Keratinocyte (primary cell): ENCODE results near the gene MADD. TPM values are rescaled to one million over a fixed set of nuclear protein-coding genes. Genes with fewer than 3 reads are reported as not detected.
"Not testable (repeated sequence)": the region's sequence is repeated elsewhere in the genome, so short reads cannot be mapped to it uniquely, and the experiment has no call there.

Source experiments
- DNase-seq: peaks from one replicate; pipeline ENCODE4 v3.0.0-alpha.2; 2011; ENCODE audit warnings: low read depth, missing footprints, low spot score
- FAIRE-seq: peaks from 2 replicates; lab custom pipeline; 2011; peaks lifted over from hg19 to GRCh38; lab: Jason Lieb, UNC
- H2AFZ ChIP-seq: 2 replicates; pipeline ENCODE4 v1.6.0; 2012; ENCODE audit warnings: low read length, control low read depth, inconsistent platforms; ENCODE audit not compliant: control insufficient read depth
- H3K27ac ChIP-seq: 2 replicates; pipeline ENCODE4 v1.5.1; 2011; ENCODE audit warnings: low read length; ENCODE audit not compliant: control insufficient read depth, insufficient read depth
- H3K27me3 ChIP-seq: 3 replicates; pipeline ENCODE4 v1.6.0; 2011; ENCODE audit warnings: low read length; ENCODE audit not compliant: control insufficient read depth, insufficient read depth; ENCODE audit errors: extremely low read depth
- H3K36me3 ChIP-seq, 2 experiments: 2 replicates in 1 of 2; 3 replicates in 1 of 2; pipeline ENCODE4 v1.5.1; 2011; ENCODE audit warnings: low read length in 2 of 2, mild to moderate bottlenecking in 1 of 2; ENCODE audit not compliant: control insufficient read depth in 2 of 2, insufficient read depth in 2 of 2; ENCODE audit errors: extremely low read depth in 1 of 2
- H3K4me1 ChIP-seq: 3 replicates; pipeline ENCODE4 v1.5.1; 2011; ENCODE audit warnings: low read length; ENCODE audit not compliant: control insufficient read depth, insufficient read depth; ENCODE audit errors: extremely low read depth
- H3K4me2 ChIP-seq: 3 replicates; pipeline ENCODE4 v1.6.0; 2011; ENCODE audit warnings: low read depth, low read length; ENCODE audit not compliant: control insufficient read depth, insufficient read depth; ENCODE audit errors: extremely low read depth
- H3K4me3 ChIP-seq, 3 experiments: fragments of 200-600 bp in 1 of 3; sonication (generic) in 1 of 3; 2 replicates in 2 of 3; 3 replicates in 1 of 3; pipeline ENCODE4 v1.5.1; 2011 to 2016; ENCODE audit warnings: low read length in 3 of 3, mild to moderate bottlenecking in 3 of 3, control low read depth in 2 of 3, inconsistent platforms in 1 of 3, low read depth in 1 of 3, mixed read lengths in 1 of 3, mixed run types in 1 of 3, moderate library complexity in 1 of 3; ENCODE audit not compliant: control insufficient read depth in 2 of 3, insufficient read depth in 2 of 3; ENCODE audit errors: extremely low read depth in 1 of 3
- H3K79me2 ChIP-seq: 2 replicates; pipeline ENCODE4 v1.6.0; 2012; ENCODE audit warnings: low read length; ENCODE audit not compliant: control insufficient read depth, insufficient read depth
- H3K9ac ChIP-seq: 3 replicates; pipeline ENCODE4 v1.6.0; 2011; ENCODE audit warnings: low read length; ENCODE audit not compliant: control insufficient read depth, insufficient read depth; ENCODE audit errors: extremely low read depth
- H3K9me1 ChIP-seq: 3 replicates; pipeline ENCODE4 v1.6.0; 2011; ENCODE audit warnings: low read length; ENCODE audit not compliant: control insufficient read depth, insufficient read depth; ENCODE audit errors: extremely low read depth
- H3K9me3 ChIP-seq: 2 replicates; pipeline ENCODE4 v1.5.1; 2012; ENCODE audit warnings: low read depth, low read length; ENCODE audit not compliant: control insufficient read depth
- H4K20me1 ChIP-seq: 3 replicates; pipeline ENCODE4 v1.6.0; 2011; ENCODE audit warnings: low read length; ENCODE audit not compliant: control insufficient read depth, insufficient read depth; ENCODE audit errors: extremely low read depth
- EZH2 ChIP-seq: IDR thresholded peaks from one replicate; pipeline ENCODE4 v1.6.1; 2012; ENCODE audit warnings: inconsistent platforms, mild to moderate bottlenecking, low read length, moderate library complexity
- dilution Hi-C: fragments of 300-500 bp; cut with MboI; formaldehyde crosslinking; loops from one replicate; pipeline ENCODE4 v1.7.0; 2020; ENCODE audit warnings: low sequenced_read_pairs; ENCODE audit not compliant: extremely low pct_ligation_motif_present
- polyA plus RNA-seq, 5 experiments: library from polyadenylated mRNA; depleted of rRNA in 3 of 5; stranded (reverse) in 3 of 5; stranded (forward) in 1 of 5; unstranded in 1 of 5; fragments of >200 nt; gene quantifications; 1 replicate in 1 of 5; 2 replicates in 3 of 5; 3 replicates in 1 of 5; pipeline versions ENCODE4 v1.2.1 to v1.2.3, GENCODE V29; 2011 to 2012; ENCODE audit warnings: missing spikeins in 2 of 5, low read depth in 1 of 5, low replicate concordance in 1 of 5
- TF ChIP-seq, protein P1 (sequence below), 3 experiments: IDR thresholded peaks in 1 of 3; conservative IDR thresholded peaks in 1 of 3; optimal IDR thresholded peaks in 1 of 3; 2 replicates in 2 of 3; 3 replicates in 1 of 3; pipeline versions ENCODE3 to v1.5.1; 2011; ENCODE audit warnings: low read length in 3 of 3, mild to moderate bottlenecking in 3 of 3, moderate library complexity in 2 of 3, control low read depth in 1 of 3, inconsistent platforms in 1 of 3; ENCODE audit not compliant: insufficient read depth in 2 of 3; ENCODE audit errors: extremely low read depth in 1 of 3

The MADD gene
- polyA plus RNA-seq, 1 donor (not counting 4 experiments of a cell fraction or from before 2014, with no cell fraction given) = 11.9 TPM

GRCh38 chr11:47333886-47334443 lies 64.0 kb downstream of the MADD start:
- Histone ChIP-seq H2AFZ (no peak overlapping the region), H4K20me1 (no peaks in the 10 kb centered on the region), H3K9ac (no peak overlapping the region), H3K27me3 (no peaks in the 10 kb centered on the region), H3K4me1 (no peaks in the 10 kb centered on the region), H3K9me1 (no peaks in the 10 kb centered on the region), H3K4me2 (no peak overlapping the region), H3K36me3 (peaks cover under 1 to 12% of the 10 kb centered on the region in 2 experiments), H3K79me2 (no peaks in the 10 kb centered on the region), H3K4me3 (no peak overlapping the region), H3K9me3 (no peaks in the 10 kb centered on the region), H3K27ac (no peak overlapping the region)
- TF ChIP-seq, protein P1, sequence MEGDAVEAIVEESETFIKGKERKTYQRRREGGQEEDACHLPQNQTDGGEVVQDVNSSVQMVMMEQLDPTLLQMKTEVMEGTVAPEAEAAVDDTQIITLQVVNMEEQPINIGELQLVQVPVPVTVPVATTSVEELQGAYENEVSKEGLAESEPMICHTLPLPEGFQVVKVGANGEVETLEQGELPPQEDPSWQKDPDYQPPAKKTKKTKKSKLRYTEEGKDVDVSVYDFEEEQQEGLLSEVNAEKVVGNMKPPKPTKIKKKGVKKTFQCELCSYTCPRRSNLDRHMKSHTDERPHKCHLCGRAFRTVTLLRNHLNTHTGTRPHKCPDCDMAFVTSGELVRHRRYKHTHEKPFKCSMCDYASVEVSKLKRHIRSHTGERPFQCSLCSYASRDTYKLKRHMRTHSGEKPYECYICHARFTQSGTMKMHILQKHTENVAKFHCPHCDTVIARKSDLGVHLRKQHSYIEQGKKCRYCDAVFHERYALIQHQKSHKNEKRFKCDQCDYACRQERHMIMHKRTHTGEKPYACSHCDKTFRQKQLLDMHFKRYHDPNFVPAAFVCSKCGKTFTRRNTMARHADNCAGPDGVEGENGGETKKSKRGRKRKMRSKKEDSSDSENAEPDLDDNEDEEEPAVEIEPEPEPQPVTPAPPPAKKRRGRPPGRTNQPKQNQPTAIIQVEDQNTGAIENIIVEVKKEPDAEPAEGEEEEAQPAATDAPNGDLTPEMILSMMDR (optimal IDR thresholded peaks at IDR 0.05 in 1 of 3, IDR thresholded peaks at IDR 0.05 in 1 of 3, conservative IDR thresholded peaks at IDR 0.05 in 1 of 3; ENCODE audit: extremely low read depth in 1 of 3, insufficient read depth in 2 of 3, low read length in 3 of 3) = no peak
- no peak for TF ChIP-seq EZH2
- DNase-seq = no peak
- dilution Hi-C loops = no loop called here
- no peak for FAIRE-seq

- FAIRE-seq, H3K9me1 ChIP-seq, H2AFZ ChIP-seq, dilution Hi-C loops, H4K20me1 ChIP-seq, H3K27me3 ChIP-seq, H3K36me3 ChIP-seq, H3K27ac ChIP-seq, H3K4me1 ChIP-seq, H3K4me3 ChIP-seq, H3K79me2 ChIP-seq, DNase-seq, H3K4me2 ChIP-seq, H3K9me3 ChIP-seq, H3K9ac ChIP-seq: not testable (repeated sequence)
Observed at GRCh38 chr11:47334699-47335411, 64.9 kb downstream of the MADD start.
